HEK293 (cell line): ENCODE data around the gene SETD4.

ENCODE experiments used
- PBX3 ChIP-seq: sonication (generic); formaldehyde crosslinking; IDR thresholded peaks from 2 replicates; pipeline ENCODE4 v1.8.1; 2022; ENCODE audit warnings: mild to moderate bottlenecking, moderate library complexity, missing genetic modification reagents
- PRDM4 ChIP-seq: fragments of 450-650 bp; formaldehyde crosslinking; IDR thresholded peaks from 2 replicates; pipeline ENCODE4 v1.5.1; 2017; ENCODE audit warnings: missing biosample characterization, missing genetic modification characterization
- PRDM6 ChIP-seq: fragments of 450-650 bp; formaldehyde crosslinking; IDR thresholded peaks from 2 replicates; pipeline ENCODE4 v1.5.1; 2017; ENCODE audit warnings: missing biosample characterization, missing genetic modification characterization
- ZBTB6 ChIP-seq: fragments of 450-650 bp; formaldehyde crosslinking; IDR thresholded peaks from 2 replicates; pipeline ENCODE4 v1.5.1; 2017; ENCODE audit warnings: missing biosample characterization, missing genetic modification characterization
- ZEB2 ChIP-seq: fragments of 450-650 bp; formaldehyde crosslinking; IDR thresholded peaks from 2 replicates; pipeline ENCODE4 v1.5.1; 2016; ENCODE audit warnings: missing biosample characterization, missing genetic modification characterization
- ZFP41 ChIP-seq: fragments of 450-650 bp; formaldehyde crosslinking; IDR thresholded peaks from 2 replicates; pipeline ENCODE4 v1.5.1; 2016; ENCODE audit warnings: missing biosample characterization, missing genetic modification characterization, borderline replicate concordance
- ZNF423 ChIP-seq: fragments of 450-650 bp; formaldehyde crosslinking; IDR thresholded peaks from 2 replicates; pipeline ENCODE4 v1.5.1; 2016; ENCODE audit warnings: missing biosample characterization, missing genetic modification characterization
- ZNF473 ChIP-seq: fragments of 450-650 bp; formaldehyde crosslinking; IDR thresholded peaks from 2 replicates; pipeline ENCODE4 v1.5.1; 2017; ENCODE audit warnings: missing biosample characterization, missing genetic modification characterization
- ZNF488 ChIP-seq: fragments of 450-650 bp; formaldehyde crosslinking; IDR thresholded peaks from 2 replicates; pipeline ENCODE4 v1.5.1; 2016; ENCODE audit warnings: missing biosample characterization, missing genetic modification characterization
- ZNF518A ChIP-seq: fragments of 450-650 bp; formaldehyde crosslinking; conservative IDR thresholded peaks from 2 replicates; pipeline ENCODE4 v1.5.1; 2016; ENCODE audit warnings: low read depth, missing biosample characterization, missing genetic modification characterization
- ZNF530 ChIP-seq: fragments of 450-650 bp; formaldehyde crosslinking; IDR thresholded peaks from 2 replicates; pipeline ENCODE4 v1.5.1; 2016; ENCODE audit warnings: low read depth, missing biosample characterization, missing genetic modification characterization
- ZNF701 ChIP-seq: fragments of 450-650 bp; formaldehyde crosslinking; IDR thresholded peaks from 2 replicates; pipeline ENCODE4 v1.5.1; 2016; ENCODE audit warnings: missing biosample characterization, missing genetic modification characterization
- ZNF830 ChIP-seq: fragments of 450-650 bp; IDR thresholded peaks from 2 replicates; pipeline ENCODE4 v1.5.0; 2018; ENCODE audit warnings: missing biosample characterization, missing genetic modification characterization, low read depth, mild to moderate bottlenecking, moderate library complexity
- ZSCAN16 ChIP-seq: fragments of 450-650 bp; formaldehyde crosslinking; IDR thresholded peaks from 2 replicates; pipeline ENCODE4 v1.5.1; 2016; ENCODE audit warnings: missing biosample characterization, missing genetic modification characterization
- TF ChIP-seq, protein P1 (sequence below): fragments of 450-650 bp; formaldehyde crosslinking; IDR thresholded peaks from 2 replicates; pipeline ENCODE4 v1.5.1; 2016; ENCODE audit warnings: missing biosample characterization, missing genetic modification characterization
- TF ChIP-seq, protein P2 (sequence below): fragments of 450-650 bp; formaldehyde crosslinking; IDR thresholded peaks from 2 replicates; pipeline ENCODE4 v1.5.1; 2016; ENCODE audit warnings: missing biosample characterization, missing genetic modification characterization
- TF ChIP-seq, protein P3 (sequence below): fragments of 450-650 bp; formaldehyde crosslinking; IDR thresholded peaks from 2 replicates; pipeline ENCODE4 v1.5.1; 2016; ENCODE audit warnings: missing biosample characterization, missing genetic modification characterization

Gene SETD4

GRCh38 chr21:36069713-36070583 lies 9.6 kb upstream of the SETD4 start, which contains the start of gene CBR1 (continued):
- TF ChIP-seq ZBTB6 (tag by site-specific recombination) (no peak), ZNF701 (tag by site-specific recombination) (no peak), ZEB2 (tag by site-specific recombination) (peak; percentile 84; the same call in 1 of the 2 replicates), PRDM4 (no peak), ZNF830 (tag by site-specific recombination) (no peak), PBX3 (CRISPR knock-in tag) (peak; percentile 35; the same call in 1 of the 2 replicates), ZNF530 (no peak), ZFP41 (tag by site-specific recombination) (no peak), PRDM6 (tag by site-specific recombination) (no peak), ZNF518A (tag by site-specific recombination) (peak; percentile 46; the same call in 1 of the 2 replicates), ZSCAN16 (peak; percentile 81), ZNF423 (tag by site-specific recombination) (peak; percentile 75), ZNF488 (tag by site-specific recombination) (no peak), ZNF473 (tag by site-specific recombination) (no peak)
- TF ChIP-seq, protein P1, sequence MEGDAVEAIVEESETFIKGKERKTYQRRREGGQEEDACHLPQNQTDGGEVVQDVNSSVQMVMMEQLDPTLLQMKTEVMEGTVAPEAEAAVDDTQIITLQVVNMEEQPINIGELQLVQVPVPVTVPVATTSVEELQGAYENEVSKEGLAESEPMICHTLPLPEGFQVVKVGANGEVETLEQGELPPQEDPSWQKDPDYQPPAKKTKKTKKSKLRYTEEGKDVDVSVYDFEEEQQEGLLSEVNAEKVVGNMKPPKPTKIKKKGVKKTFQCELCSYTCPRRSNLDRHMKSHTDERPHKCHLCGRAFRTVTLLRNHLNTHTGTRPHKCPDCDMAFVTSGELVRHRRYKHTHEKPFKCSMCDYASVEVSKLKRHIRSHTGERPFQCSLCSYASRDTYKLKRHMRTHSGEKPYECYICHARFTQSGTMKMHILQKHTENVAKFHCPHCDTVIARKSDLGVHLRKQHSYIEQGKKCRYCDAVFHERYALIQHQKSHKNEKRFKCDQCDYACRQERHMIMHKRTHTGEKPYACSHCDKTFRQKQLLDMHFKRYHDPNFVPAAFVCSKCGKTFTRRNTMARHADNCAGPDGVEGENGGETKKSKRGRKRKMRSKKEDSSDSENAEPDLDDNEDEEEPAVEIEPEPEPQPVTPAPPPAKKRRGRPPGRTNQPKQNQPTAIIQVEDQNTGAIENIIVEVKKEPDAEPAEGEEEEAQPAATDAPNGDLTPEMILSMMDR (tag by site-specific recombination): peak; percentile 56; the same call in 1 of the 2 replicates
- TF ChIP-seq, protein P2, sequence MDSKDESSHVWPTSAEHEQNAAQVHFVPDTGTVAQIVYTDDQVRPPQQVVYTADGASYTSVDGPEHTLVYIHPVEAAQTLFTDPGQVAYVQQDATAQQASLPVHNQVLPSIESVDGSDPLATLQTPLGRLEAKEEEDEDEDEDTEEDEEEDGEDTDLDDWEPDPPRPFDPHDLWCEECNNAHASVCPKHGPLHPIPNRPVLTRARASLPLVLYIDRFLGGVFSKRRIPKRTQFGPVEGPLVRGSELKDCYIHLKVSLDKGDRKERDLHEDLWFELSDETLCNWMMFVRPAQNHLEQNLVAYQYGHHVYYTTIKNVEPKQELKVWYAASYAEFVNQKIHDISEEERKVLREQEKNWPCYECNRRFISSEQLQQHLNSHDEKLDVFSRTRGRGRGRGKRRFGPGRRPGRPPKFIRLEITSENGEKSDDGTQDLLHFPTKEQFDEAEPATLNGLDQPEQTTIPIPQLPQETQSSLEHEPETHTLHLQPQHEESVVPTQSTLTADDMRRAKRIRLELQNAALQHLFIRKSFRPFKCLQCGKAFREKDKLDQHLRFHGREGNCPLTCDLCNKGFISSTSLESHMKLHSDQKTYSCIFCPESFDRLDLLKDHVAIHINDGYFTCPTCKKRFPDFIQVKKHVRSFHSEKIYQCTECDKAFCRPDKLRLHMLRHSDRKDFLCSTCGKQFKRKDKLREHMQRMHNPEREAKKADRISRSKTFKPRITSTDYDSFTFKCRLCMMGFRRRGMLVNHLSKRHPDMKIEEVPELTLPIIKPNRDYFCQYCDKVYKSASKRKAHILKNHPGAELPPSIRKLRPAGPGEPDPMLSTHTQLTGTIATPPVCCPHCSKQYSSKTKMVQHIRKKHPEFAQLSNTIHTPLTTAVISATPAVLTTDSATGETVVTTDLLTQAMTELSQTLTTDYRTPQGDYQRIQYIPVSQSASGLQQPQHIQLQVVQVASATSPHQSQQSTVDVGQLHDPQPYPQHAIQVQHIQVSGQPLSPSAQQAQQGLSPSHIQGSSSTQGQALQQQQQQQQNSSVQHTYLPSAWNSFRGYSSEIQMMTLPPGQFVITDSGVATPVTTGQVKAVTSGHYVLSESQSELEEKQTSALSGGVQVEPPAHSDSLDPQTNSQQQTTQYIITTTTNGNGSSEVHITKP (tag by site-specific recombination): peak; percentile 78
- TF ChIP-seq, protein P3, sequence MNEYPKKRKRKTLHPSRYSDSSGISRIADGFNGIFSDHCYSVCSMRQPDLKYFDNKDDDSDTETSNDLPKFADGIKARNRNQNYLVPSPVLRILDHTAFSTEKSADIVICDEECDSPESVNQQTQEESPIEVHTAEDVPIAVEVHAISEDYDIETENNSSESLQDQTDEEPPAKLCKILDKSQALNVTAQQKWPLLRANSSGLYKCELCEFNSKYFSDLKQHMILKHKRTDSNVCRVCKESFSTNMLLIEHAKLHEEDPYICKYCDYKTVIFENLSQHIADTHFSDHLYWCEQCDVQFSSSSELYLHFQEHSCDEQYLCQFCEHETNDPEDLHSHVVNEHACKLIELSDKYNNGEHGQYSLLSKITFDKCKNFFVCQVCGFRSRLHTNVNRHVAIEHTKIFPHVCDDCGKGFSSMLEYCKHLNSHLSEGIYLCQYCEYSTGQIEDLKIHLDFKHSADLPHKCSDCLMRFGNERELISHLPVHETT: peak; percentile 57; the same call in 1 of the 2 replicates
